Tibial artery (tissue), 4 donors: ENCODE measurements around the gene CDCP2.

ENCODE experiments used
- DNase-seq, 2 donors: peaks; one replicate each; pipeline ENCODE4 v3.0.0-alpha.2; 2019
- H3K27ac ChIP-seq, 2 donors: fragments of 200-600 bp; sonication (generic) in 1 of 2; 1 replicate in 1 of 2; 2 replicates in 1 of 2; pipeline ENCODE4 v1.5.1; 2018 to 2019; ENCODE audit warnings: mild to moderate bottlenecking in 1 of 2
- H3K27me3 ChIP-seq, 2 donors: fragments of 200-600 bp; sonication (generic) in 1 of 2; one replicate each; pipeline versions ENCODE4 v1.5.1 to v1.6.0; 2016 to 2019
- H3K36me3 ChIP-seq, 3 donors: fragments of 200-600 bp; sonication (generic) in 2 of 3; one replicate each; pipeline ENCODE4 v1.5.1; 2016 to 2019; ENCODE audit warnings: mild to moderate bottlenecking in 2 of 3
- H3K4me1 ChIP-seq, 4 donors: fragments of 200-600 bp; sonication (generic) in 2 of 4; 1 replicate in 3 of 4; 2 replicates in 1 of 4; pipeline ENCODE4 v1.5.1; 2016 to 2019
- H3K4me3 ChIP-seq, 2 donors: fragments of 200-600 bp; sonication (generic) in 1 of 2; 1 replicate in 1 of 2; 2 replicates in 1 of 2; pipeline ENCODE4 v1.5.1; 2018 to 2019; ENCODE audit warnings: mild to moderate bottlenecking in 2 of 2
- H3K9me3 ChIP-seq, 3 donors: fragments of 200-600 bp; sonication (generic) in 1 of 3; one replicate each; pipeline ENCODE4 v1.5.1; 2016 to 2019
- CTCF ChIP-seq, 2 experiments: fragments of 200-600 bp in 1 of 2; fragments of 450-650 bp in 1 of 2; IDR thresholded peaks; one replicate each; pipeline ENCODE4 v1.5.1; 2017 to 2019; ENCODE audit warnings: antibody characterized with exemption in 2 of 2, mild to moderate bottlenecking in 1 of 2, moderate library complexity in 1 of 2
- intact Hi-C: fragments of 100-400 bp; cut with DNase I; formaldehyde crosslinking; loops from one replicate; pipeline ENCODE4 v1.15.0; 2023; ENCODE audit warnings: low total_unique reads

CDCP2 gene

GRCh38 chr1:54153535-54154439, 987 bp upstream of the CDCP2 start:
- no peaks in the 10 kb centered on the region for H3K9me3 ChIP-seq
- H3K4me3 ChIP-seq, result peak overlapping the region in 1 of 2 donors; percentile 14
- peak; percentile 82 to 90 for DNase-seq
- no peaks in the 10 kb centered on the region for H3K27me3 ChIP-seq
- H3K4me1 ChIP-seq, result peaks cover 0 to 16% (median 14%) of the 10 kb centered on the region in 4 donors
- TF ChIP-seq CTCF (IDR thresholded peaks at IDR 0.05), result no peak
- peak overlapping the region; percentile 58 to 68 for H3K27ac ChIP-seq
- H3K36me3 ChIP-seq, result no peaks in the 10 kb centered on the region
- intact Hi-C loops, result no loop called here

- no peak for TF ChIP-seq CTCF (IDR thresholded peaks at IDR 0.05)
- Histone ChIP-seq H3K4me1 (peaks cover 0 to 16% (median 14%) of the 10 kb centered on the region in 4 donors), H3K4me3 (no peak overlapping the region), H3K36me3 (no peaks in the 10 kb centered on the region), H3K27me3 (no peaks in the 10 kb centered on the region), H3K9me3 (no peaks in the 10 kb centered on the region), H3K27ac (no peak overlapping the region)
- intact Hi-C loops, result no loop called here
- no peak for DNase-seq
Observed at GRCh38 chr1:54151013-54151412, 1.8 kb downstream of the CDCP2 start.

- TF ChIP-seq CTCF (IDR thresholded peaks at IDR 0.05), result no peak
- Histone ChIP-seq H3K4me1 (peaks cover 0 to 16% (median 13%) of the 10 kb centered on the region in 4 donors), H3K4me3 (no peak overlapping the region), H3K9me3 (no peaks in the 10 kb centered on the region), H3K27ac (no peak overlapping the region), H3K27me3 (no peaks in the 10 kb centered on the region), H3K36me3 (no peaks in the 10 kb centered on the region)
- no peak for DNase-seq
- intact Hi-C loops, result no loop called here
Observed at GRCh38 chr1:54149734-54150133, 3.1 kb downstream of the CDCP2 start.

- intact Hi-C loops, result no loop called here
- Histone ChIP-seq H3K4me1 (no peaks in the 10 kb centered on the region), H3K27ac (no peak overlapping the region), H3K36me3 (no peaks in the 10 kb centered on the region), H3K9me3 (no peaks in the 10 kb centered on the region), H3K27me3 (no peaks in the 10 kb centered on the region), H3K4me3 (no peak overlapping the region)
- no peak for DNase-seq
- no peak for TF ChIP-seq CTCF (IDR thresholded peaks at IDR 0.05)
Observed at GRCh38 chr1:54144366-54144765, 8.4 kb downstream of the CDCP2 start.

GRCh38 chr1:54142146-54142900, 10.5 kb downstream of the CDCP2 start:
- Histone ChIP-seq H3K27me3 (no peaks in the 10 kb centered on the region), H3K36me3 (no peaks in the 10 kb centered on the region), H3K4me3 (no peak overlapping the region), H3K27ac (no peak overlapping the region), H3K4me1 (peaks cover 0 to 8% (median 0%) of the 10 kb centered on the region in 4 donors), H3K9me3 (no peaks in the 10 kb centered on the region)
- intact Hi-C loops, result no loop called here
- TF ChIP-seq CTCF (IDR thresholded peaks at IDR 0.05), result no peak
- DNase-seq, result no peak
